HG03159 (cell line): ENCODE results near the gene LIMS3.
"Not testable (repeated sequence)": the region's sequence is repeated elsewhere in the genome, so short reads cannot be mapped to it uniquely, and the experiment has no call there.

Source experiments
- ATAC-seq: cut with Tn5 transposase; IDR thresholded peaks from one replicate; pipeline ENCODE4 v1.9.1; 2021; ENCODE audit warnings: mild to moderate bottlenecking, moderate library complexity; ENCODE audit not compliant: unreplicated experiment

The LIMS3 gene

DNA sequence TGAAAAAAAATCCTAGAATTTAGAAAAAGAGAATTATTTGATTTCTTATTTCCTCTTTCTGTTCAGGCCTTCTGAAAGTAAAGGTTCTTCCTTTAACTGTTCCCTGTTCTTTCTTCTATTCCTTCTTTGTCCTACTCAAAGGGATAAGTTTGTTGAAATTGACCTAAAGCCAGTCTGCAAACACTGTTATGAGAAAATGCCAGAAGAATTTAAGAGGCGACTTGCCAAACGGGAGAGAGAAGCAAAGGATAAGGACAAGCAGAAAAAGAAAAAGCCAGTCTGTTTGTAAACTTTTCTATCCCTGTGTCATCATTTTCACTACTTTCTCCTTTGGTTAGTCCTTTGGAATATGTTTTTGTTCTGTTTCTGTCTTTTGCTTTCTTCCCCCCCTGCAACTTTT is 26.0 kb downstream of the LIMS3 start:
- ATAC-seq = not testable (repeated sequence)

DNA sequence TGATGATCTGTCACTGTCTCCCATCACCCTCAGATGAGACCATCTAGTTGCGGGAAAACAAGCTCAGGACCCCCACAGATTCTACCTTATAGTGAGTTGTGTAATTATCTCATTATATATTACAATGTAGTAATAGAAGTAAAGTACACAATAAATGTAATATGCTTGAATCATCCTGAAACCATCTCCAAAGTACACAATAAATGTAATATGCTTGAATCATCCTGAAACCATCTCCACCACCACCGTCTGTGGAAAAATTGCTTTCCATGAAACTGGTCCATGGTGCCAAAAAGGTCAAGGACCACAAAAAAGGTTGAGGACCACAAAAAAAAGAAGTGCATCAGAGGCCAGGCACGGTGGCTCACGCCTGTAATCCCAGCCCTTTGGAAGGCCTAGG is 29.3 kb downstream of the LIMS3 start:
- ATAC-seq = not testable (repeated sequence)

DNA sequence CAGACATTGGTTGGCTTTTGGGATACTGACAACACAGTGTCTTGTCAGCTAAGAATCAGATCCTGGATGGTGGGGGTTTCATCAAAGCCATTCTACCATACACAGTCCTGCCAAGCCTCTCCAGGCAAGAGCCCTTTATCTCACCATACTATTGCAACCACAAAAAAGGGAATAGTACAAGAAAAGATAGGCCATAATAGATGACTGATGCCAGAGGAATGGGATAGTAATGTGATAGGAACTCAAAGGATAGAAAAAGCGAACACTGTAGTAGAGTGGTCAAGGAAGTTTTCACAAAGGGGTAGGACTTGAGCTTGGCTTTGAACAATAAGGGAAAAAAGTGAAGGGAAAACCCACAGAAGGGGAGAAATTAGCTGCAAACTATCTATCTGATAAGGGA is 30.7 kb downstream of the LIMS3 start:
- ATAC-seq = not testable (repeated sequence)

DNA sequence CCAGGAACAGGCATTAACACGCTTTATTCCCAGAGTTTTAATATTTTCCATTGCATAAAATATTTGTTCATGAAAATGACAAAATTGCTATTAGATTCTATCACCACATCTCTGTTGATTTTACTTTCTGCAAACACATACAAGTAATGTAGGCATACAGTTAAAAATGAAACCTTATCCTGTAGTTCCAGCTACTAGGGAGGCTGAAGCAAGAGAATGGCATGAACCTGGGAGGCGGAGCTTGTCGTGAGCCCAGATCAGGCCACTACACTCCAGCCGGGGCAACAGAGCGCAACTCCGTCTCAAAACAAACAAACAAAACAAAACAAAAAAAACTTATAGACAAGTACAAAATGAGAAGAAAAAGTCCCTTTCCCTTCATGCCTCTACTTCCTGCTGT is 38.0 kb downstream of the LIMS3 start:
- ATAC-seq = not testable (repeated sequence)

DNA sequence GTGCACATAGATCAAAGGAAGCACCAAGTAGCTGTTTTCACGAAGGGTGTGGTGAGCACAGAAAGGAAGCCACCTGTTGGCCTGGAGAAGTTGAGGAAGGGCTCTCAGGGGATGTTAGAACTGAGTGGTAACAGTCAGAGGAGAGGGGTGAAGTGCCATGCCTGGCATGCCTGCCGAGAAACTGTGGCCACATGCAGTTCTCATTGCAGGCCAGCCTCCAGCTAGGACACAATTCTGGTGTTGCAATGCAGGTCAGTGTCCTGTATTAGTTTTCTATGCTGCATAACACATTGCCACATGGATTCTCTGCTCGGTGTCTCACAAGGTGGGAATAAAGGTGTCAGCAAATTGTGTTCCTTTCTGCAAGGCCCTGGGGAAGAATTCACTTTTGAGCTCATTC is 46.9 kb downstream of the LIMS3 start:
- not testable (repeated sequence) for ATAC-seq

DNA sequence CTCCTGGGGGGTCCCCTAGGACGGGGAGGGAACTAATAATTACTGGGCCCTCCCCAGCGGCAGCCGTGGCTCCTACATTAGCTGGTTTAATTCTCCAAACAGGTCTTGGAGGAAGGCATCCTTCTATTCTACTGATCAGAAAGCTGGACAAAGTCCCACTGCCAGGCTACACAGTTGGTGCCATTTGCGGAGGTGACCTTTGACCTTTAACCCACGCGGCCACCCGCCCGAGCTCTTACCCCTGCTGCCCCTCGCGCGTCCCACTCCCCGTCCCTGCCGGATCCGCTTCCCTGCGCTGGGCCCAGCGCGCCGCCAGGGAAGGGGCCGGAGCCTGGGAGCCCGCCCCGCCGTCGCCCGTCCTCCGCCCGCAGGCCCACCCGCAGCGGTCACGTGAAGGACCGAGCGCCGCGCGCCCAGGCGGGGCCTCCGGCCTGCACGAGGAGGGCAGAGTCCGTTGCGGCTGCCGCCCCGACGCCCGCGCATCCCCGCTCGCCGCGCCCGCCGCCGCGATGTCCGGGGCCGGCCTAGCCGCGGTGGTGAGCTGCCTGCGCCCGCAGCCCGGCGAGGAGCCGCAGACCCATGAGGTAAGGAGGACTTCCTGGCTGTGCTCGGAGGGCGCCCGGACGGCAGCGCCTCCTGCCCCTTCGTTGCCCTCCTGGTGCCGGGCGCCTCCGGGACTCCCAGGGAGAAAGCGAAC is 48.9 kb downstream of the LIMS3 start:
- ATAC-seq = not testable (repeated sequence)

DNA sequence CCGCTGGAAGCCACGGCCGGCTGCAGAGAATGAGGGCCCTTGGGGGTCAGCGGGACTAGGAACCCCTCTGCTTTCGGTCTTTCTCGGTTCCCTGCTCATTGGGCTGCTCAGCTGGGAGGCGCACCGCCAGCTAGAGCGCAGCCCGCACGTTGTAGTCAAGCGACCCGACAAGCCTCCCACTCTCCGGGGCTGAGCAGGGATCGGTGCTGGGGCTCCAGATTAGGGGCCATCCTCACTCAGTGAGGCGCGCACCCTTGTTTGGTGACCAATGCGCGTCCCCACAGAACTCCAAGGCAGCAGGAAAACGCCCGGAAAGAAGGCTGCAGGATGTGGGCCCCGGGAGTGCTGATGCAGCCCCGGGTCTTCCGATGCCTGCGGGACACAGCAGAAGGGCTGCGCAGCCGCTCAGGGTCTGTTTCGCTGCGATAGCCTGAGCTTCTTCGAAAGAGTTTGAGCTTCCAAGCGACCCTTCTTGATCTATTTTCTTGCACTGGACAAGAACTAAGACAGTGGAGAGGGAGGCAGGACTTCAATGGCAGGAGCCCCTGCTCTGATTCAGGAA is 49.6 kb downstream of the LIMS3 start:
- not testable (repeated sequence) for ATAC-seq

DNA sequence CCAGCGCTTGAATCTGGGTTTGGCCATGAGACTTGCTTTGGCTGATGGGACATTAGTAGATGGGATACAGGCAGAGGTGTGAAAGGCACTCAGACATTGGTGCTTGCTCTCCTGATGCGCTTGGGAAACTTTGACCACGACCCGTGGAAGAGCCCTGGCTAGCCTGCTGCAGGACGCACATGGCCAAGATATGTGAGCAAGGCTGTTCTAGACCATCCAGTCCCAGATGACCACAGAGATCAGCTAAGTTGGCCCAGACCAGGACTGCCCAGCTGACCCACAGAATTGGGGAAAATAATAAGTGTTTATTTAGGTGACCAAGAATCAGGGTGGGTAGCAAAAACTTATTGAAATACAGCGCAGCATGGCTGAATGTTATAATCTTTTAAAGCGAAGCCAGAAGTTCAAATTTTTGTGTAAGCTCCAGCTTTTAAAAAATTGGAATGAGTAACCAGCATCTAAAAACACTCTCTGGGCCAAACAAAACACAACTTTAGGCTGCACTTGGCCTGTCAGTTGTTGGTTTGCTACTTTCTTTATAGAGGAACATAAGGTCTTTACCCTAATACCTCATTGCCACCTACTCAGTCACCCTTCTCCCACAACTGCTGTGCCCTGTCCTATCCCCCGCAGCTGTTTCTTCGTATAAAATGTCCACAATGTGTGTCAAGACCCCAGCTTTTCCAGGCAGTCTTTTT is 51.8 kb downstream of the LIMS3 start:
- ATAC-seq = not testable (repeated sequence)

DNA sequence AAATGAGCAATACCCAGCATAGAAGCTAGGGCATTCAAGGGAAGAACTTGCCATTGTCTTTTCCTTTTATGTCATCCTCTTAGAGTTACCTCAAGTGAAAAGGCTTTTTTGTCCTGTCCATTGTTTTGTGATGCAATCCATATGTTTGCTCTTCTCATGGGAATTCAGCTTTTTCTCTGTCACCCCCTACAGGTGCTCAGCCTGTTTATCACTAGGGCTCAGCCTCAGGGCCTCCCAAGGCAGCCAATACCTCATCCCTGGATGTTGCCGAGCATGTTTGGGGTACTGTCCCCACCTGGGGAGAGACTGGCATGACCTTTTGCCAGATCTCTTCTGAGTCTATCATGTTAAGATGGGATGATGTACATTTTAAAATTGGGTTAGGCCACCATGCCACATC is 65.5 kb downstream of the LIMS3 start:
- not testable (repeated sequence) for ATAC-seq

DNA sequence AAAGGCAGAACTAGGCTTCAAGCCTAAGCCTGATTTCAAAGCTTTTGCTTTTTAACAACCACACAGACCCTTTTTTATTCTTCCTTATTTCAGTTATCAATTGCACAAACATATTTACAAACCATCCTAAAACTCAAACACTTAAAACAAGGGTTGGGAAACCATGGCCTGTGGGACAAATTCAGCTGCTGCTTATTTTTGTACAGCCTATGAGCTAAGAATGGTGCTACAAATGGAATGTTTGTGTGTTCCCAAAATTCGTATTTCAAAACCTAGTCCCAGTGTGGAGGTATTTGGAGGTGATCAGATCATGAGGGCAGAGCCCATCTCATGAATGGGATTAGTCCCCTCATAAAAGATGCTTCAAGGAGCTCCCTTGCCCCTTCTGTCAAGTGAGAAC is 67.0 kb downstream of the LIMS3 start:
- ATAC-seq = not testable (repeated sequence)

DNA sequence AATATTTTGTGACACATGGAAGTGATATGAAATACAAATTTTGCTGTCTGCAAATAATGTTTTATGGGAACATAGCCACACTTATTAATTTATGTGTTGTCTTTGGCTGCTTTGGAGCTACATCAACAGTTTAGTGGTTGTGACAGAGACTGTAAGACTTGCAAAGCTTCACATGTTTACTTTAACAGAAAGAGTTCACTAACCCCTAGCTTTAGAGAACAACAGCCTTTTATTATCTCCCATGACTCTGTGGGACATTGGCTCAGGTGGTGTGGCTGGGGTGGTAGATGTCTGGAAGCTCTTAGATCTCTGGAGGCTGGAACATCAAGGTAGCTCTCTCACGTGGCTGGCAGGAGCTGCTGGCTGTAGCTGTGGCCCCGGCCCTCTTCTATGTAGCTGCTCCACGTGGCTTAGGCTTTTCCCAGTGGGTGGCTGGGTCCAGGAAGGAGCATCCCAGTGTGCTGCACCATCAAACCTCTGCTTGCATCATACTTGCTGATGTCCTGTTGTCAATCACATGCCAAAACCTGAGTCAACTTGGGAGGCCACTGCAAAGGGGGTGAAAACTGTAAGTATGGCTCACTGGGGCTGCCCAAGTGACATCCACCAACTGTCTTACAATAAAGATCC is 67.7 kb downstream of the LIMS3 start:
- ATAC-seq = not testable (repeated sequence)

DNA sequence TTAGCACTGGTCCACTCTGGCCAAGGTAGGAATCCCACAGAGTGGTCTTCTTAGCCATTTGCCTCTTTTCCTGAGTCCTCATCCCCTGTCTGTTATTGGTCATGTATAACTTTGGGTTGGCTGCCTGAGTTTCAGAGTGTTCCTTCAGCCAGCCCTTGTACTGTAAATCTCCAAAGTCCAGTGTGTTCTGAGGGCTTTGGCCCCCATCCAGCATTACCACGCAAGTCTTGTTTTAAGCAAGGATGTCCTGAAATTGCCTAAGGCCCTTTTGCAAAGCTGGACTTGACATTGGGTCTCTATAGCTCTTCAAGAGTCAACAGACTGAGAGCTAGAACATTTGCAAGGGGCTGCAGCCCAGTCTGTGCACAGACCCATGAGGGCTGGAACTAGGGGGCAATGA is 68.4 kb downstream of the LIMS3 start:
- ATAC-seq = not testable (repeated sequence)

DNA sequence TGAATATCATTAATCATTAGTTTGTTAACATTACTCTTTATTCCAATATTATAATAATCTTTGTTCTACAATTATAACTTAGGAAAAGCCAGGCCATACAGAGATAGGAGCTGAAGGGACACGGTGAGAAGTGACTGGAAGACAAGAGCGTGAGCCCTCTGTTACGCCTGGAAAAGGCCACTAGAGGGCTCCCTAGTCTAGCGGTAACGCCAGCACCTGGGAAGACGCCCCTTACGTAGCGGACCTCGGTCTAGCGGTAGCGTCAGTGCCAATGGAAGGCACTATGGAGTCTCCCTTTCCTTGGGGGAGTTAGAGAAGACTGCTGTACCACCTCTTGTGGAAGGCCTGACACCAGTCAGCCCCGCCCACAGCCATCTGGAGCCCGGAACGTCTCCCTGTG is 71.4 kb downstream of the LIMS3 start:
- ATAC-seq = peak; percentile 58

DNA sequence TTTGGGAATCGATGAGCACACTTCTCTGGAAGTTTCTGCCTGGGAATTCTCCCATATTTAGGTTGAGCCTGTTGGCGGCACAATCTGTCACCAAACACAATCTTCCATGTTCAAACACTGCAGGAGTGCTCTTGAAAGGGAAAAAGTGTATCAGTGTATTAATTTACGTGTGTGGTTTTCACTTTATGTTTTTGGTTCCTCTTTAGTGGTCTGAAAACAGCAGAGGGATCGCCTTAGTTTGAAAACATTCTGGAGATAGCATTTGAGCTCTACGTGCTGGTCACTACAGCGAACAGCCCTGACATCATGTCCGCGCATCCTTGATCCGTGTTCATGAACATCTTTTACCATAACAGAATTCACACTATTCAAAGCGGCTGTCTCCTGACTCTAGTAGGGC is 73.2 kb downstream of the LIMS3 start:
- not testable (repeated sequence) for ATAC-seq
